GM19239 (cell line): ENCODE data around the gene C1QTNF2.

ENCODE experiments used
- DNase-seq: peaks from one replicate; pipeline ENCODE4 v3.0.0; 2011; ENCODE audit warnings: low spot score; ENCODE audit not compliant: insufficient read length
- FAIRE-seq: peaks from 2 replicates; lab custom pipeline; 2011; peaks lifted over from hg19 to GRCh38; lab: Jason Lieb, UNC

C1QTNF2 gene

DNA sequence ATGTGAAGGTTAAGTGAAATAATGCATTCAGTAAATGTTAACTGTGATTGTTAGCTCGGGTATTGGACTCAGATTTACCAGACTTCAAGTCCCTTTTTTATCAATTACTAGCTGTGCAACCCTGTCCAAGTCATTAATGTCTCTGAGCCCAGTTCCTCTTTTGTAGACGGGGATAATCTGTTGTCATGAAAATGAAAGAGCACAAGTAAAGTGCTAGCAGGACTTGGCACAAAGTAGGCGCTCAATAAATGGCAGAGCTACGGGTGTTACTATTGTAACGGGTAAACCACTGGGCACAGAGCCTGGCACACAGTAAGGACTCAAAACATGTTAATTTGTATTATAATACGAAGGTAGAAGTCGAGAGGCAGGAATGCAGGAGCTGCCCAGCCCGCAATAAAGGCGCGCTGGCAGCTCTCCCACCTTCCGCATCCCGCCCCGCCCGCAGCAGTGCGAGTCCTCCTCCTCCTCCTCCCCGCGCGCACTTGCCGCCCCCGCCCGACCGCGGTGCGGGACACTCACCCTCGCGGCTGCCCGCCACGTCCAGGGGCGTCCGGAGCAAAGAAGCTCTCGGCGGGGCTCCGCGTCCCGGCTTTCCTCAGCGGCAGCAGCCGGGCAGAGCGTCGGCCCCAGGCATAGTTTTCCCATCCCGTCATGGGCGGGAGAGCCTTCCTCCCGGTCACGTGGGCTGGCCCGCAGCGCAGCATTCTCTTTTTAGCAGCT, at the start of gene C1QTNF2:
C1QTNF2 (minus strand) TSS at position 637 of the 723 bp plus-strand sequence. CDS start 15,615 bp downstream, outside the sequence.
- FAIRE-seq (no peak), DNase-seq (no peak)

- FAIRE-seq (no peak), DNase-seq (no peak)
These were observed 49.8 kb upstream of the C1QTNF2 start for GRCh38 chr5:160420331-160420610.

DNA sequence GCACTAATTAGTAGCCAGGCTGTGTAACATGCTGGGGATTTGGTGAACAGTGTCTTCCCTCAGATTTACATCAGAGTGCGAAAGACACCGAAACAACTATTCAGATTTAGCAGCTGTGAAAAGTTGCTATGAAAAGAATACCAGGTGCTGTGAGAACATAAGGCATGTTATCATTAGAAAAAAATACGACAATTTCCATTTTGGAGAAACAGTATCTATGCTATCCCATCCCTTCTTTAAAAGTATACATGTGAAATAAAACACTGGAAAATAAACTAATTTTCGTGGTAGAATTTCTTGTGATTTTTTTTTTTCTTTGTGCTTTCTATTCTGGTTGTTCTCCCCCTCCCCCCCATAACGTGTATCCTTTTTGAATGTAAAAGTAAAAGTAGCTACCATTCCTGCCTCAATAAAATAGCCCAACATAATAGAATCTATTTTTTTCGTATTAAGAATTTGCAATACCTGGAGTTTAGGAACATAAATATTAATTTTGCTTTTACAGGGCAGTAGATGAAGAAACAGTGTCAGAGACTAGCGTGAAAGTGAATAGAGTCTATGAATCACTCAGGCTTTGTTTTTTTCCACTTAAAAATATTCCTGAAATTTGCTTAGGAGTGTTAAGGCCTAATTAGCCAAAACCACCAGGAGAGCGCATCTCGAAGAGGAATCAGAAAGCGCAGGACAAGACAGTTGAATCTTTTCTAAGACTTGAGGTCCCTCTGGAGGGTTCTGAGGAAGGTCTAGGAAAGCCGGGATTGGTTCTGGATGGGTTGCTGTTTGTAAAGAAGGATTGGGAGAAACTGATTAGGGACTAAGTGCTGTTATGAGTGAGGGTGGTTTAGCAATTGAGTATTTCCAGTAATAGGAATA, 49.3 kb upstream of the C1QTNF2 start:
- no peak for DNase-seq

GRCh38 chr5:160418561-160419457, 48.4 kb upstream of the C1QTNF2 start, which contains the start of gene SLU7:
TSS of gene SLU7 (minus strand) at chr5:160419081. CDS start at chr5:160415294, 3,787 bp downstream.
- FAIRE-seq (no peak), DNase-seq (peak; percentile 57)

More for the DNA sequence above, 49.3 kb upstream of the C1QTNF2 start:
- peak; percentile 92 for FAIRE-seq

- DNase-seq (peak; percentile 60), FAIRE-seq (peak; percentile 96)
These were observed 29.3 kb upstream of the C1QTNF2 start, which contains the start of gene FAM200C for GRCh38 chr5:160399402-160400353. TSS of gene FAM200C (minus strand) at chr5:160400054. CDS start at chr5:160395490, 4,564 bp downstream.

DNA sequence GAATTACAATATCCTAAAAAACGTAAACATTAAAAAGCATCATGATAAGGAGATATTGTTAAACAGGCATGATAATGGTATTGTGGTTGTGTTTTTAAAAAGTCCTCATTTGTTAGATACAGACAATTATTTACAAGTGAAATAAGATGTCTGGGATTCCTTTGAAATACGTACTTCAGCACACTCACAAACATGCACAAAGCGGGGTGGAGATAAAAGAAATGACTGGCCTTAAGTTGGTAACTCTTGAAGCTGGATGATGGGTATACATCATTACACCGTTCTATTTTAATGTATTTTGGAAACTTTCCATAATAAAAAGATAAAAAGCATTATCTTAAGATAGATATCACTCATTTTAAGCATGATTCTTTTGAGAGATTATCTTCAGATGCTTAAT, 28.4 kb upstream of the C1QTNF2 start:
- DNase-seq = no peak
- peak; percentile 78 for FAIRE-seq

DNA sequence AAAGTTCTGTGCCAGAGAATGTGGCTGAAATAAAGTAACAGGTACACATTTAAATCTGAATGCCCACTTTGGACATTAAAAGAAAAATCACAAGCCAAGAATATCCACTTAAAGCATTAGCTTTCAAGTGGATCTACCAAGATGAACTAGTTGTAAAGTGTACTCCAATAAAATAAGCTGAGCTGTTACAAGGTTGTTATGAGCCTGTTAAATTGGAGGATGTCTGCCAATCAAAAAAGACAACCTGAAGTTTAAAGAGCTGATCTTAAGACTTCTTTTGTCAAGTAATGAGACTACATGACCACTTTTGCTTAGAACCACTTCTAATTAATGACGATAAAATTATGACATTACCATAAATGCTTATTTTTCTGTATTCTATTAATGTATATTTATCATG, 27.1 kb upstream of the C1QTNF2 start:
- DNase-seq = no peak
- FAIRE-seq = no peak

GRCh38 chr5:160395111-160395510, 24.7 kb upstream of the C1QTNF2 start:
- FAIRE-seq (no peak), DNase-seq (no peak)

DNA sequence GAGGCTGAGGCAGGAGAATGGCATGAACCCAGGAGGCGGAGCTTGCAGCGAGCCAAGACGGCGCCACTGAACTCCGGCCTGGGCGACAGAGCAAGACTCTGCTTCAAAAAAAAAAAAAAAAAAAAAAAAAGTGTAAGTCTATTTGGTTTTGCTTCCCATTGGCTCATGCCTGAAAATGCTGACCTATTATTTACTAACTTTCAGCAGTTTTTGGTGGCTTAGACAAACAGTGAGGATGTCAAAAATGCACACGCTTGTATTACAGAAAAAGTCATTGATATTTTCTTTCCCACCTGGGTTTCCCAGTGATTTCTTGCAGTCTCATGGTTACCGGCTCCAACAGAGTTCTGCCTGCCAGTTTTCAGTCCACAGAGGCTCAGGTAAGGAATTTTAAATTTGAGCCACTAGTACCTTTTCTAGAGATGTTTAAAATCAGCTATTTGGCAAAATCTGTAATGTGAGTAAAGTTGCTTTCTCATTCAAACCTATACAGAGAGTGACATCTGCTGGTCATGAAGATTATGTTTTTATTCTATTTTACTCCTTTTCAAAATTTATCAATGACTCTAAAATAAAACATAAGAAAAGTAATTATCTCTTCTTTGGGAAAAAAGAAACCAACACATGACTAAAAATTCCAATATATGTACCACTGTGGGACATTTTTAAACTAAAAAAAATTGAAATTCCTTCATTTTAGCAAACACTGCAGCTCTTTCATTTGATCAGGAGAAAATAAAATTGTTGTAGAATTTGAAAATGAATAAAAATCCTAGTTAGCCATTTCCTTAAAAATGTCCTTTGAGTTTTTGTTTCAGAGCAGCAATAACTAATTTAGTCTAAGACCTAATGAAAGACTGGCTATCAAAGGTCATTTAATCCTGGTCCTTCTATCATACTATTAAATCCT, 20.6 kb upstream of the C1QTNF2 start:
- FAIRE-seq = peak; percentile 85

DNA sequence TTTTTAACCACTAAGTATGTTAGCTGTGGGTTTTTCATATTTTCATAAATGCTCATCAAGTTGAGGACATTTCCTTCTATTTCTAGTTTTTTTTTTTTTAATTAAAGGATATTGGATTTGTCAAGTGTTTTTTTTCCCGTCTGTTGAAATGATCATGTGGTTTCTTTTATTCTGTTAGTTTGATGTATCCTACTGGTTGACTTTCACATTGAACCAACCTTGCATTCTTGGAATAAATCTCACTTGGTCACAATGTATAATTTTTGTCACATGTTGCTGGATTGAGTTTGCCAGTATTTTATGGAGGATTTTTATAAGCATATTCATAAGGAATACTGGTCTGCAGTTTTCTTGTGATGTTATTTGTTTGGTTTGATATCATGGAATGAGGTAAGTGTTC, 17.0 kb upstream of the C1QTNF2 start:
- DNase-seq = no peak
- no peak for FAIRE-seq

More for the DNA sequence above, 20.6 kb upstream of the C1QTNF2 start:
- no peak for DNase-seq

DNA sequence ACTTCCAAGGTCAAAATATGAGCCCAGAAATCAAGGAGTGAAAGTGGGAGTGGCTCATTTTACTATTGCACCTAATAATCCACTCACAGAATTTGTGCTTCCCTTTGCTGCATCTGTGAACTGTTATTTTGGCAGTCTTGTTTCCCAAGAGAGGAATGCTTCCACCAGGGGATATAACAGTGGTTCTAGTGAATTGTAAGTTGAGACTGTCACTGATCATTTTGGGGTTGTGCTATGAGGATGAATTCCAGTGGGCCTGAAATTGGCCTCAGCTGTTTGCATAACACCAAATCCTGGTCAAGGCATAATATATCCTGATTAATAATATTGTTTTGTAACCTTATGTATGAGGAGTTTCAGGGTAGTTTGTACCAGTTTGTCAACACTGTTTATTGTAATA, 15.1 kb upstream of the C1QTNF2 start:
- no peak for DNase-seq
- FAIRE-seq = no peak

DNA sequence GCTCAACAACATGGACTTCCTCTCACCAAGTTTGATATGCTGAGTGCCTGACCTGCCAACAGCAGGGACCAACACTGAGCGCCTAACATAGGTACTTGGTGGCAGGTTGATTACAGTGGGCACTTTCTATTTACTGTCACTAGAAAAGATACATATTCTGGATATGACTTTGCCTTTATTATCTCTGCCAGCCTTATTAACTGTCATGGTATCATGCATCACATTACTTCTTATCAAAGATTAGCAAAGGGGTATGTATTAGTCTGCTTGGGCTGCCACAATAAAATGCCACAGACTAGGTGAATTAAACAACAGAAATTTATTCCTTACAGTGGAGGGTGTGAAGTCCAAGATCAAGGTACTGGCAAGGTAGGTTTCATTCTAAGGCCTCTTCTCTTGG, 14.3 kb upstream of the C1QTNF2 start:
- FAIRE-seq (no peak), DNase-seq (no peak)

DNA sequence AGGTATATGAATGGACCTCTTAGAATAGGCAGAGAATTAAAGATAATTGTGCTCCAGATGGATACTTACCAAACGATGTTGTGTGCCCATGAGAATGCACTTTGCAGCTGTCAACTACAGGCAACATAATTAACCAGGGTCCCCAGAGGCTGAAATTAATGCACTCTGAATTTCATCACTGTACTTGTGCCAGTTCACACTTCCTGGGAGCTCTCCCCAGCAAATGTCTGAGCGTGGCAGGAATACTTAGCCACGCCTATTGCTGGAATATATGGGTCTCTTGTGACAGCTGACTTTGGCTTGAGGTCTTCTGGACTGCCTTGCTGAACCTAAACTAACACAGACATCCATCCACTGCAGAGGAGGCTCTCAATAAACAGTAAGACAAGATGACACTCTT, 11.9 kb upstream of the C1QTNF2 start:
- no peak for DNase-seq

GRCh38 chr5:160380041-160380440, 9.6 kb upstream of the C1QTNF2 start:
- DNase-seq = no peak
- no peak for FAIRE-seq

More for the DNA sequence above, 11.9 kb upstream of the C1QTNF2 start:
- no peak for FAIRE-seq

- FAIRE-seq (no peak), DNase-seq (no peak)
These were observed 9.1 kb upstream of the C1QTNF2 start for GRCh38 chr5:160379511-160379910.

- no peak for DNase-seq
These were observed 7.9 kb upstream of the C1QTNF2 start for GRCh38 chr5:160378330-160378729.

GRCh38 chr5:160377651-160378050, 7.2 kb upstream of the C1QTNF2 start:
- no peak for DNase-seq
- no peak for FAIRE-seq

More at GRCh38 chr5:160378330-160378729, 7.9 kb upstream of the C1QTNF2 start:
- FAIRE-seq = no peak

GRCh38 chr5:160376416-160376815, 6.0 kb upstream of the C1QTNF2 start:
- FAIRE-seq = no peak

More at GRCh38 chr5:160376416-160376815, 6.0 kb upstream of the C1QTNF2 start:
- DNase-seq = no peak
